GM18519 (cell line): Measurements from ENCODE around the gene PDILT.
"Not testable (repeated sequence)": the region's sequence is repeated elsewhere in the genome, so short reads cannot be mapped to it uniquely, and the experiment has no call there.

ENCODE experiments used
- ATAC-seq: cut with Tn5 transposase; IDR thresholded peaks from one replicate; pipeline ENCODE4 v1.9.1; 2021; ENCODE audit warnings: mild to moderate bottlenecking, moderate library complexity; ENCODE audit not compliant: unreplicated experiment, low FRiP score

PDILT gene, protein sequence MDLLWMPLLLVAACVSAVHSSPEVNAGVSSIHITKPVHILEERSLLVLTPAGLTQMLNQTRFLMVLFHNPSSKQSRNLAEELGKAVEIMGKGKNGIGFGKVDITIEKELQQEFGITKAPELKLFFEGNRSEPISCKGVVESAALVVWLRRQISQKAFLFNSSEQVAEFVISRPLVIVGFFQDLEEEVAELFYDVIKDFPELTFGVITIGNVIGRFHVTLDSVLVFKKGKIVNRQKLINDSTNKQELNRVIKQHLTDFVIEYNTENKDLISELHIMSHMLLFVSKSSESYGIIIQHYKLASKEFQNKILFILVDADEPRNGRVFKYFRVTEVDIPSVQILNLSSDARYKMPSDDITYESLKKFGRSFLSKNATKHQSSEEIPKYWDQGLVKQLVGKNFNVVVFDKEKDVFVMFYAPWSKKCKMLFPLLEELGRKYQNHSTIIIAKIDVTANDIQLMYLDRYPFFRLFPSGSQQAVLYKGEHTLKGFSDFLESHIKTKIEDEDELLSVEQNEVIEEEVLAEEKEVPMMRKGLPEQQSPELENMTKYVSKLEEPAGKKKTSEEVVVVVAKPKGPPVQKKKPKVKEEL

DNA sequence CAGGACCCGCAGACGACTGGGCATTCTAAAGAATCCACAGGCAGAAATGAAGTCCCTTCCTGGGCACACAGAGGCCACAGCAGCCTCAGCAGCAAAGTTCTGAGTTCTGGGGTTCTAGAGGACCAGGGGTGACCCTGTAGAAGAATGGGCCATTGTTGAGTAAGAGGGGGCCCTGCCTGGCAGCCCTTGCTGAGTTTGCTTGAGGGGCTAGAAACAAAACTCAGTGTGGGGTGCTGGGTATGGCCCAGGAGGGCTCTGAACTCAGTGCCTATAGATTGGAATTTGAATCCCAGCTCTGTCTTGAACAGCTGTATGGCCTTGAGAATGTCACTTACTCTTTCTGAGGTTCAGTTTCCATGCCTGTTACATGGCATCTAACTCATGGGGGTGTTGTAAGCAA is at the start of gene PDILT:
Gene PDILT (minus strand): TSS at position 101 of the 400 bp plus-strand sequence. CDS start 5,437 bp downstream, outside the sequence.
- no peak for ATAC-seq

DNA sequence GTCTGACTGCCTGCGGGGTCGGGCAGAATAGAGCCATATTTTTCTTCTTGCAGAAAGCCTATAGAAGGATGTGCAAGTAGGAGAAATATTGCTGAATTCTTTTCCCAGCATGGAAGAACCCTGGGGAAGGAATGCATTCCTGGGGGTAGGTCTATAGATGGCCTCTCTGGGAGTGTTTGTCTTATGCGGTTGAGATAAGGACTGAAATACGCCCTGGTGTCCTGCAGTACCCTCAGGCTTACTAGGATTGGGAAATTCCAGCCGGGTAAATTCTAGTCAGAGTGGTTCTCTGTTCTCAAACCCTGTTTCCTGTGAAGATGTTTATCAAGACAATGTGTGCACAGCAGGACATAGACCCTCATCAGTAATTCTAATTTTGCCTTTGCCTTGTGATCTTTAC is 49.1 kb upstream of the PDILT start:
- not testable (repeated sequence) for ATAC-seq

DNA sequence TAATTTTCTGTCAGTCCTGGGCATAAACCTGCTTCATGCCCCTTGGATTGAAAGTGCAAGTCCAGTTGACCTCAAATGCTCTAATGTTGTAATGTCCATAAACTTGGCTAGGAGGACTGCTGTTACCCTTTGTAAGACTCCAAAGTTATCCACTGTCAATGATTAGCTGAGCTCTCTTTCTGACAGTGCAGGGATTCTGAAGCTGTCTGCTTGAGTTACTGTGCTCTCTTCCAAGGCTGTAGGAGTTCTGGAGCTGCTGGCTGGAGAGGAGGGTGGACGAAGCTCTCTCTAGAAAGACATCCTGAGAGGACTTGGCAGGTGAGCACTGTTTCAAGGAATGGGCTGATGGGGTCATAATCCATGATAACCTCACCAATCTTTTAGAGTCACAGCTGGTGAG is 46.8 kb upstream of the PDILT start, which contains the start of gene ACSM2A:
Gene ACSM2A (plus strand): TSS at position 158 of the 400 bp plus-strand sequence. CDS start 8,594 bp downstream, outside the sequence.
- not testable (repeated sequence) for ATAC-seq

DNA sequence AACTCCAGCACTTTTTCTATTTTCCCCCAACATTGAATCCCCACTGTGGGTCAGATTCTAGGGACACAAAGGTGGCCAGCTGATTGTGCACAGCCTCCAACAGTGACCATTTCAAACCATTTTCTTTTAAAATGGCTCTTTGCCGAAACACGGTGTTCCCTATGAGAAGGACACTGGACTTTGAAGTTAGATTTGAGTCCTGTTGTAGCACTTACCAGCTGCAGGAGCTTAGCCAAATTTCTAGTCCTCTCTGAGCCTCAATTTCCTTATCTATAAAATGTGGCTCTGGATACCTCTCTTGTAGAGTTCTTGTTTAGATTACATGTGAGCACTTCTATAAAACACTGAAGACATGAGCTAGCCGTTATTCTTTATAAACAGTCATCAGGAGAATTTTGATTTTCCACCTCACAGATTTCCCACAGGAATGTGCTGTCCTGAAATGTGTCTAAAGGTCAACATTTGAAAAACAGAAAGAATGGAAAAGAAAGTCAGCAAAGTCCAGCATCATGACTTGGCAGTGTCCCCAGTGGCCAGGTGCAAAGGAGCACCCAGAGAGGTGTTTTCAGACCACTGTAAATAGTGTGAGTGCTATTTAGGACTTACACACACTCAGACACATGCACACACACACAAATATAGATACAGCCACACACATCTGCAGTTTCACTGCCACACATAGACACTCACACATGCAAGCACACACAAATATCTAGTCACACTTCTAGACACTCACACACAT is 42.3 kb upstream of the PDILT start:
- ATAC-seq: not testable (repeated sequence)

DNA sequence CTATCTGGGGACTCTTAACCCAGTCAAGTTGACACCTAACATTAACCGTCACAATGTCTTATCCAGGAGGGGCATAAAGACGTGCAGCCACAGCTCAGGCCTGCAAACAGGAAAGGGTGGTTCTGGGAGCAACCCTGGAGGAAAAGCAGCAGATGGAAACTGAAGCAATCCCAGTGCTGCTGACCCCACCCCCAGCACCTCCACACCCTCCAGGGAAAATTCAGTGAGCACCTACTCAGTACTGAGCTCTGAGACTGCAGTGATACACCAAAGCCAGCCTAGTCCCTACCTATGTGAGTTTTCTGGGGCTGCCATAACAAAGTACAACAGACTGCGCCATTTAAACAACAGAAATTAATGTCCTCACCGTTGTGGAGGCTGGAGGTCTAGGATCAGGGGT is 37.3 kb upstream of the PDILT start:
- not testable (repeated sequence) for ATAC-seq

DNA sequence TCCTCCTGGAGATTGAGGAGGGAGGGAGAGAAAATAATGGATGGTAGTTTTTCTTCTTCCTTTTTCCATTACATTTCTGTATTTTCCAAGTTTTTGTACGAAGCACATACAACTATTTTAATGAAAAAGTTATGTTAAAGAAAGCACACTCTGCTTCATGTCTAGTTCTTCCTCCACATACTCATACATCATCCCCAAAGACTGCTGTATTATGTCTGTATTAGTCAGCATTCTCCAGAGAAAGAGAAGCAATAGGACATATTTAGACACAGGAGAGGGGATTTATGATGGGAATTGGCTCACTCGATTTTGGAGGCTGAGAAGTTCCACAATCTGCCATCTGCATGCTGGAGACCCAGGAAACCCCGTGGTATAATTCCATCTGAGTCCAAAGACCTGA is 36.7 kb upstream of the PDILT start:
- ATAC-seq: no peak

DNA sequence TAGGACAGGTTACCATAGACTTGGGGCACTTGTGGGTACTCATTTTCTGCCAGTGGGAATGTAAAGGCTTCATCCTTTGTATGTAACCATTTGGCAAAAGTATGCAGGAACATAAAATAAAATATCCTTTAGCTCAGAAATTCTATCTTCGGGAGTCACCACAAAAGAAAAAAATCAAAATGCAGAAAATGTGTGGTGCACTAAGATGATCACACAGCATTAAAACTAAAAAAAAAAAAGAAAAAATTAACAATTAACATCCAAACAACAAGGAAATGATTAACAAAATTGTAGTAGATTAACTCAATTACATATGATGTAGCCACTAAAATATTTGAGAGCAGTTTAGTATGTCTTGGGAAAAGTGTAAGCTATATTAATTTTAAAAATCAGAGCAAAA is 36.2 kb upstream of the PDILT start:
- ATAC-seq: not testable (repeated sequence)

DNA sequence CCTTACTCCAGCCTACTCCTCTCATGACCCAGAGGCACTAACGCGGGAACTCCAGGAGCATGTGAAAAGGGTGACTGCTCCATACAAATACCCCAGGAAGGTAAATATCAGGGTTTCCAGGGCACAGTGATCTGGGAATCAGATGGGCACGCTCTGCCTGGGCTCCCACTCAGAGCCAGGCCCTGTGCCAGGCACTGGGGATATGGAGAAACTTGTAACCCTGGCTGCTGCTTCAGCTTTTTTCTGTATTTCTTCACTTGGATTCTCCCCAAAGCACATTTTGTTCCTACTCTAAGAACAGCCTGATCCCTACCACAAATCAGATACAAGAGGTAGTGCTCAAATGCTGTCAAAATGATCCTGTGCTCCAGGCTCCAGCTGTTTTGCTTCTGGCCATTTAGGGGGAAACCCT is 35.3 kb upstream of the PDILT start:
- not testable (repeated sequence) for ATAC-seq

DNA sequence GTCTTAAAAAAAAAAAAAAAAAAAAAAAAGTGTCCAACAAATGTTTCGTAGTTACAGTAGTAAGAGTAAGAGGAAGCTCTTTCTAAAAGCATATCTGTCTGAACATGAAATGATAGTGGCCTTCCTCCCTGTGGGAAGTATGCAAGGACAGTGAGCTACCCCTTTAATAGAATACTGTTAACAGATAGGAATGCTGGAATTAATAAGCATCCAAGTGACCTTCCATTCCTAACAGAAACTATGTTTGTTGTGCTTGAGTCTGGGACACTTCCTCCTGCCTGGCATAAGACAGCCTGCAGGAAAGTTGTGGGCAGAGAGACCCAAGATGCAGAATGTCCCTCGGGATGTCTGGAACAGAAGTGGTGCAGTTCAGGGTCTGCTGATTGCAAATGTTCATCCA is 34.4 kb upstream of the PDILT start:
- ATAC-seq: not testable (repeated sequence)

DNA sequence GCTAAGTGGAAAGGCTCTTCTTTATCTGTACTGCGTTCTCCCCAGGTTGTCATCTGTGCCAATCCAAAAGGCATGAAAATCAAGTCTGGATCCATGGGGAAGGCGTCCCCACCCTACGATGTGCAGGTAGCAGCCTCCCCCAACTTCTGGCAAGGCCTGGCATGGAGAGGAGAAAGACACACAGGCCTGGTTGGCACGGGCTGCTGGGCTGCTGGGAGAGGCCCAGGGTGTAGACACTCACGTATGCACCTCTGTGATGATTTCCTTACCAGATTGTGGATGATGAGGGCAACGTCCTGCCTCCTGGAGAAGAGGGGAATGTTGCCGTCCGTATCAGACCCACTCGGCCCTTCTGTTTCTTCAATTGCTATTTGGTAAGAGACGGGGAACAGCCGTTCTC is 26.4 kb upstream of the PDILT start:
- ATAC-seq: no peak

DNA sequence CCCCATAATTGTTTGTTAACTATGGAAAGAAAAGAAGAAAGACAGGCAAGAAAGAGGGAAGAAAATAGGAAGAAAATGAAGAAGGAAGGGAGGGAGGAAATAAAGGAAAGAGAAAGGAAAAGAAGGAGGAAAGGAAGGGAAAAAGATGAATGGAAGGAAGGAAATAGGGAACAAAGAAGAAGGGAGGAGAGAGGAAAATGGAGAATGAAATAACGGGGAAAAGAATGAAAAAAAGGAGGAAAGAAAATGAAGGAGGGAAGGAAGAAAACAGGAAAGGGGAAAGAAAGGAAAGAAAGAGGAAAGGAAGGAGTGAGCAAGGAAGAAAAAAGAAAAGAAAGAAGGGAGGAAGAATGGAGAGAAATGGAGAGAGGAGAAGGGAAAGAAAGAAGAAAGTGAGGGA is 25.9 kb upstream of the PDILT start:
- not testable (repeated sequence) for ATAC-seq

DNA sequence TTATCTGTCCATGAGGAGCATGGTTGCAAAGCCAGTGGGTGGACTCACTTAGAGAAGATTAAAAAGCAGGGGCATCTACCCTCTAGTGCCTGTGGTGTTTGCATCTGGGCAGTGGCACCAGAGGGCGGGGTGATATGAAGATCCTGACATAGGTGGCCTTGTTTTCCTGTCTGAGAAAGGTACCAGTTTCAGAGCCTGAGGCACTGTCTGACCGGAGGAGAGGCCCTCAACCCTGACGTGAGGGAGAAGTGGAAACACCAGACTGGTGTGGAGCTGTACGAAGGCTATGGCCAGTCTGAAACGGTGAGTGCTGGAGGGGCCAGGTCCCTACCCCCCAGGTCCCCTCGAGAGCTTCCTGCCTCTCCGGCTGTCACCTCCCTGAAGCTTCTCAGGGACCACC is 25.0 kb upstream of the PDILT start:
- not testable (repeated sequence) for ATAC-seq

DNA sequence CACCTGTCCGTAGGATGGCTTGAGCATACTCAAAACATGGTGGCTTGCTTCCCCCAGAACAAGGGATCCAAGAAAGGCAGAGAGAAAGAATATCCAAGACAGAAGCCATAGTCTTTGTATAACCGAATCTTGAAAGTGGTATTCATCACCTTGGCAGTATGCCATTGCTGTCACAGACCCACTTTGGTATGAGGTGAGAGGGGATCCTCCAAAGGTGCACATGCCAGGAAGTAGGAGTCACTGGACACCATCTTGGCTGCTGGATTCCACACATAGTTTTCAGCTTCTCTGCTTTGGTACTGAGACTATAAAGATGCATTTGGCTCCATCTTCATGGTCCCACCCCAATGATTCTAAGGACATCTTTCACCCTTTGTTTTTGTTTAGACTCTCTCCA is 22.9 kb upstream of the PDILT start:
- ATAC-seq: not testable (repeated sequence)

DNA sequence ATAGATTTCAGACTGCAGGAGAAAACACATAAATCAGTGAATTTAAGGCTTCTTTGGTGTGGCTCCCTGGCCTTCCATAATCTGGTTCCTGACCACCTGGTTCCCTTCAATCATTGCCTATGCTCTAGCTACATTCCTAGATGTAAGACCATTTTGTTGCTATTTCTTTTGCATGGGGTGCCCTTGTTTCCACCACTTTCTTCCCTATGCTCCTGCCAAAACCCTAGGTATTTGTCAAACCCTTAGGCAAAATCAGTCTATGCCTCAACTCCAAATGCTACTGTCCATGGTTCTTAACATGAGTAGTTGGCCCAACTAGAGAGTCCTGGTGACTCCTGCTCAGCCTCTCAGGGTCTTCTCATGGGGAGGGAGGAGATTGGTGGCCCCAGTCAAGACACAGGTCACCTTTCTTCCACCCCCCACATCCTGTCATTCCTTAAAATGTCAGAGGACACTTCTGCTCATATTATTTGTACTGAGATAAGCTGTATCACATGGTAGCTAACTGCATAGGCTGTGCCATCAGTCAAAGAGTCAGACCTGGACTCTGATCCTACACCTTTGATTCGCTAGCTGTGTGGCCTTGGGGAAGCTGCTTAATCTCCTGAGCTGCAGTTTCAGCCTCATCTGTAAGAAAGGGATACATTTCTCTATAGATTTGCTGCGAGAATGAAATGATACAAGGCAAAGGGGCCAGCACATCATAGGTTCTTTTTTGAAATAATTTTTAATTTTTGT is 19.8 kb upstream of the PDILT start:
- ATAC-seq: no peak

DNA sequence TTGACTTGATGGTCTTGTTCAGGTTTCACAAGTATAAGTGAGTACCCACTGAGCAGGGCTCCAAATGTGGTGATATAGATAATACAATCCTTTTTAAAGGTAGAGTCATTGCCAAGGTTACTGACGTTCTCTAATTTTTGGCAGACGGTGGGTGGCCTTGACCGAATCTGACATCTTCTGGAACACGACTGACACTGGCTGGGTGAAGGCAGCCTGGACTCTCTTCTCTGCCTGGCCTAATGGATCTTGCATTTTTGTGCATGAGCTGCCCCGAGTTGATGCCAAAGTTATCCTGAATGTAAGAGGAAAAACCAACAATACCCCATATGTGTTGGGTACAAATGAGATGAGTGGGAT is 19.2 kb upstream of the PDILT start:
- ATAC-seq: not testable (repeated sequence)

DNA sequence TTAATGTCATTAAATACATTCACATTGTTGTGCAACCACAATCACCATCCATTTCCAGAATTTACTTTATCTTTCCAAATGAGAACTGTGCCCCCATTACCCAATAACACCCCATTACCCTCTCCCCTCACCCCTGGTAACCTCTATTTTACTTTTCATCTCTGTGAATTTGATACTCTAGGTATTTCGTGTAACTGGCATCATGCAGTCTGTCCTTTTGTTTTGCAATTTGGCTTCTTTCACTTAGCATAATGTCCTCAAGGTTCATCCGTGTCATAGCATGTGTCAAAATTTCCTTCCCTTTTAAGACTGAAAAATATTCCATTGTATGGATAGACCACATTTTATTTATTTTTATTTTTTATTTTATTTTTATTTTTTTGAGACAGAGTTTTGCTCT is 17.2 kb upstream of the PDILT start:
- not testable (repeated sequence) for ATAC-seq

DNA sequence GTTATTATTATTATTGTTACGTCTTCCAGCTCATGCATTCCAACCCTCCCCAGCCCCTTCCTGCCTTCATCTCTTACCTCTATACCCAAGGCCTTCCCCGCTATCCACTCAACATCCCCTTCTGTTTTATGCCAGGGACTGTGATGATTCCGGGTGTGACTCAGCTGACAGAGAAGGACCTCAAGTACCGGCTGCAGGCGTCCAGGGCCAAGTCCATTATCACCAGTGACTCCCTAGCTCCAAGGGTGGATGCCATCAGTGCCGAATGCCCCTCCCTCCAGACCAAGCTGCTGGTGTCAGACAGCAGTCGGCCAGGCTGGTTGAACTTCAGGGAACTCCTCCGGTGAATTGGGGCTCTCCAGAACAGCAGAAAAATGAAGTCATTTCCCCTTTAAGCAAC is 14.6 kb upstream of the PDILT start:
- not testable (repeated sequence) for ATAC-seq

DNA sequence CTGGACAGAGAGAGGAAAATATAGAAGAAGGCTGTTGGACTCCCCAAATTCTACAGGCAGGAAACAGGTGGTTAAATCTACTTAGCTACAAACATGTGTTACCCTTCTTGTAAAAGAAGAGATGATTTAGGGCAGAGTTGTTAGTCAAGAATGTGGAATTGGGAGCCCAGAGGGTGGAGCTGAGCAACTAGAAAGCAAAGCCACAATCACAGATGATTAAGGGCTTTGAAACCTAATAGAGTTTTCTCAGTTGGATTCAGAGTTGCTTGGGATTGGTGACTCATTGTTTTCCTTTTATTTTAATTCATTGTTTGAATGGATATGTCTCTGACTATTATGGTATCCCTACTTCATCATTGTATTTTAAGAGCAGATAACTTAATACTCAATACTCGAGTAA is 11.0 kb upstream of the PDILT start:
- no peak for ATAC-seq

DNA sequence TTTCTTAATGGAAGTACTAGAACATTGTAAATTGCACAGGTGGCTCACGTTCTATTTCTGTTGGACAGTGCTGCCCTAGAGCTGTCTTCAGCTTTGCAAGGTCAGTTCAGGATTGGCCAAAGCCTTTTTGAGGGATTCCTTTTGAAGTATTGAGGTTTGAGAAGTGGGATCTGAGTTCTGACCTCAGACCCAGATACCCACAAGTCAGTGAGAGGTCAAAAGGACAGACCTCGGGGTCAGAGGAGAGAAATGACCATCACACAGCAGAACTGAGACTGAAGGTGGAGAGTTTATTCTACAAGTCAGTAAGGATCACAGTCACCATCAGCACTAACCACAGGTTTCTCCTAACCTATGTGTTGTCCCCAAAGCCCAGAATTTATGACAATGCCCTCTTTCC is 6.5 kb upstream of the PDILT start:
- ATAC-seq: no peak

DNA sequence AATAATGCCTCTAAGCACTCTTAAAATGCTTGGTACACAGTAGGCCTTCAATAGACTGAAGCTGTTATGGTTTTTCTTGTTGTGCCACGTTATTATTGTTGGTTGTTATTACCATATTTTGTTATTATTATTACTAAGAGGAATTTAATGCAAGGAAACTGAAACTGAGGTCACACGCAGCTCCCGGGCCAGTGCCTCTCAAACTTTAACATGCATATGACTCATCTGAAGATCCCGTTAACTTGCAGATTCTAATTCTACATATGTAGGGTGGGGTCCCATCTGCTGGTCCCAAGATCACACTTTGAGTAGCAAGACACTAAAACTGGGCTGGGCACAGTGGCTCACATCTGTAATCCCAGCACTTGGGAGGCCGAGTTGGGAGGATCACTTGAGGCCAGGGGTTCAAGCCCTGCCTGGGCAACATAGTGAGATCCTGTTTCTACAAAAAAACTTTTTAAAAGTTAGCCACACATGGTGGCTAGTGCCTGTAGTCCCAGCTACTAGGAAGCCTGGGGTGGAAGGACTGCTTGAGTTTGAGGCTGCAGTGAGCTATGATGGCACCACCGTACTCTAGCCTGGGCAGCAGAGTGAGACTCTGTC is 5.7 kb upstream of the PDILT start:
- peak; percentile 74 for ATAC-seq
